ENCODE data around the gene RGS13.

DNA sequence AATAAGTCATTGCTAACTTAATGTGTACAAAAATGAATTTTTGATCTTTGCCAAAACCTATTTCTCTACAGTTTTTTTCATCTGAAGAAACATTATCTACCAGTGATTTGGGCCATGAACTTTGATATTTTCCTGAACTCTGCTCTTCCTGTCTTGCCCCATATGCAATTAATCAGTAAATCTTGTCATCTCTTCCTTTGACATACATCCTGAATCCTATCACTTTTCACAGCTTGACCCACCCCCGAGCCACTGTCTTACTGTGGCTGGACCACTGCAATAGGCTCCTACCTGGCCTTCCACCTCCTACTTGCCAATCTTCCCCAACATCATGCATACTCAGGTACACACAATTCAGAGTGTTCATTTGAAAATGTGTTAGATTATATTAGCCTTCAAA lies 46.4 kb downstream of the RGS13 start:
- TF ChIP-seq CTCF (IDR thresholded peaks at IDR 0.05) (no peak), POLR2A (IDR thresholded peaks at IDR 0.05) (no peak), POLR2AphosphoS5 (IDR thresholded peaks at IDR 0.05; ENCODE audit: insufficient read depth in 1 of 2, low read depth in 1 of 2) (no peak)
